ENCODE measurements around the gene BMI1.

The BMI1 gene

DNA sequence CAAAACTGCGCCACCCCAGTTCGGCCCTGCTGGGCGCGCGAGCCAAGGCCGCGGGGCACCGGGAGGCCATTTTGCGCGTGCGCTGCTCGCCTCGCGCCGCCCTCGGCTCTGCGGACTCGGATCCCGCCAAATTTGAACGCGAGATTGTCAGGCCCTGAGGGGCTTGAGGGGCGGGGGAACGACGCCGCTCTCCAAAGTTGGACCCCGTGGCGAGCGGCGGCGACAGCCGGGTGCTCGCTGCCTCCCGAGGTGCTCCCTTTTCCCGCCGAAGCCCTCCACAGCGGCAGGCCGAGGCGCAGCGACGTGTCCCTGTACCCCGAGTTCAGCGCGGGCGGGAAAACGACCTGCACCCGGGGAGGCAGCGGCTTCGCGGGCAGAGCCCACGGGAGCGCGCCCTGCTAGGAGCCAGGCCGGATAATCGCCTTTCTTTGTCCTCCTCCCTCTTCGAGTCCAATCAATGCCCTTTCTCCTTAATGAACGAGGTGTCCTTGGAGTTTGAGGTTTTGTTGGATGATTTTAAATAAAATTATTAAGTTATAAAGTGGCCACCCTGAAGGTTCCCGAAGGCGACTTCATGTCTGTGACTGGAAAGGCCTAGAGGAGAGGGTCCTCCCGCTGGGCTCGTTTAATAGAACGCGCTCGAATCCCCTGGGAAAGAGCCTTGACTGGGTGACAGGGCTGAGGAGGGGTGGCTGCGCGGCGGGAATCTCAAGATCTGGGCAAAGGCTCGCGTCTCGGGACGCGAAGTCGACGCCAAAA lies 13.7 kb downstream of the BMI1 start:
- no peak for DNase-seq (ENCODE audit: low read depth)
- H3K4me3 ChIP-seq (ENCODE audit: low read depth, low read length) = peak overlapping the region; percentile 45

DNA sequence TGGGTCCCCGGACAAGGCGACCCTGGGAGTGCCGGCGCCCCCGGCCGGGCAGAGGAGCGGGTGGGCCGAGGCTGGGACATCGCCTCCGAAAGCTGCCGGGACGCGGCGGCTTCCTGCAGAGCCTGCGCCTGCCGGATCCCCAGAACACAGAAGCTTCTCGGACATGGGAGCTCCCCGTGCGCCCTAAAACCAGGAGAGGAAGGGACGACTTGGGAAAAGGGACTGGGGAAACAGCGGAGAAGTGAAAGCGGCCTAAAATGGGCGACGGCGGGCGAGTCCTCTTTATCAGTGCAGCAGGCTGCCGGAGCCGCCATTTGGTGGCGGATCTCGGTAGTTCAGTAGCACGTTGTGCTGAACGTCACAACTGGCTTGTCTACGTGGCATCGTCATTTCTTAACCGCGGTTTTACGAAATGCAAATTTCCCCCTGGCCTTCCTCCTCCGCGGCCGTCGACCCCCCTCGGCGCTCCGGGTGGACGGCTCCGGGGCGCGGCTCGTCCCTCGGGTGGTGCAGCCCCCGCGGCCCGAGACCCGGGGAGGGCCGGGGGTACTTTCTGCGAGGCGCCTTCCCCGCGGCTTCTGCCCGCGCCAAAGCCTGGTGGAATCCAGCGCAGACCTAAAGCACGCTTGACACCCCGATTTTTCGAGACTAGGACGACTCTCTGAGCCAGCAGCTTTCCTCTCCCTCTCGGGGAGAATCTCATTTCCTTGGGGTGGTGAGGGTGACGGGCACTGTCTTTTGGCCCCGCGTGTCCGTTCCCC lies 14.5 kb downstream of the BMI1 start:
- DNase-seq (ENCODE audit: low read depth) = no peak
- peak overlapping the region; percentile 45 for H3K4me3 ChIP-seq (ENCODE audit: low read depth, low read length)

DNA sequence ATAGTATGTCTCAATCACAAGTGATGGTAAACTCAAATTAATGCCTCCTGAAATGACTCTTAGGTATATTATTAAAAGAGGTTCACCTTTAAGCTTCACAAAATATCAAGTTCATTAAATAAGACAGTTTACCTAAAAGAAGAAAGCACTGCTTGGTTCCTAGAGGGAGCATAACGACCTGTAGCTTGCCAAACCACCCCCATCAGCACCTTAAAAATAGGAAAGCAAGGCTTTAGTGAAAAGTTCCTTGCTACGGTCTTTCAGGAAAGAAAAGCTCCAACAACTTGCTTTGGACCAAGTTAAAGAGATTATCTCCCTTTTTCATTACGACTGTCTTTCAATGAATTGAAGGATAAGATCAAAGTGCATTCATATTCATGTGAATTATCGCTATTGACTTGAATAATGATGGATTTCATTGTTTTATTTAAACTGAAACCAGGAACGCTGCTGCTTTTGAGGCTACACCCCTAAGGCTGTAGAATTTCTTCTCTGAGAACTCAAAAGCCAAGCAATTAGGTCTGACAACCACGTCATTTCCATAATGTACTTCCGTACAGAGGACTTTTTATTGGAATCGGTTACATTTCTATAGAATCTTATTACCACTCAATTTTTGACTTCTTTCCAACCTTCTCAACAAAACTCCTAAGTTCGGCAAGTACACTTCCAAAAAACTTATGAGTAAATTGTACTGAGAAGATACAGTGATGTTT lies 17.4 kb downstream of the BMI1 start:
- H3K4me3 ChIP-seq (ENCODE audit: low read depth, low read length) = no peak overlapping the region
- no peak for DNase-seq (ENCODE audit: low read depth)

DNA sequence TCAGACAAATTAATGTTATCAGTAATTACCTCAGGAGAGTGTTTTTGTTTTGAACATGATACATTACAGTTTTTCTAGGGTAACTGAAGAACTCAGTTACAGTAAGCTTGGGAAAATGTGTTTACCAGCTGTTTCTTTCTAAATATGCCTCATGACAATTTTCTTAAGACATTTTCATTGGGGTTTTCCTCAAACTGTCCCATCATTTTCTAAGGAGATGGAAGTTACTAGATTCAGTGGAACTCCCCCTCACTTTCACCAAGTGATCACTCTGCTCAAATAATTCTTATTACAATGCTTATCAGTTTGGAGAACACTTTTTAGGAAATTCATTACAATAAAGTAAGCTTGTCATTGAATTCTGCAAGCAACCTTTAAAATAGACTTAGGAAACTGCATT lies 18.0 kb downstream of the BMI1 start:
- no peak overlapping the region for H3K4me3 ChIP-seq (ENCODE audit: low read depth, low read length)

DNA sequence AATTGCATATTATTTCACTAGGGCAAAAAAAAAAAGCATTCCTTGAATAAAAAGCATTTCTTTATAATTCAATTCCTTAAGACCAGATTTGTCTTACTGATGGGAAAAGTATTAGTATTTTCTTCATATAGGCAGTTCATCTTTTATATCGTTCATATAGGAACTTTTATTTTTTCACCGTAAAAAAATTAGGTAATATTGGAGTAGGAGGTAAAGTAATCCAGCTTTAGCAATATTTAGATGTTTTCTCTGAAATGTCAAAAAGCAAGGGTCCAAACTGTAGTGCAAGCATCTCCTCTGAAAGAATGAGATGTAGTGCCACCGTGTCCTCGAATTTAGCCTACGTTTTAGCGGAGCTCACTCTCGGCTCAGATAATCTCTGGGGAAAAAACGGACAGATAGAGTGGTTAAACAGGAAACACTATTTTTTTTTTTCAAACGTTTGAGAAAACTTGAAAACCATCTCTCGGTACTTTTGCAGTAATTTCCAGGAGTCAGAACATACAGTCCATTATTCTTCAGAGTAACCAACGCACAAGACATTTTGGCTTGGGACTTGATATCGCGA lies 18.9 kb downstream of the BMI1 start:
- no peak for DNase-seq (ENCODE audit: low read depth)
- H3K4me3 ChIP-seq (ENCODE audit: low read depth, low read length) = peak overlapping the region; percentile 74

More for the DNA sequence above, 18.0 kb downstream of the BMI1 start:
- no peak for DNase-seq (ENCODE audit: low read depth)

DNA sequence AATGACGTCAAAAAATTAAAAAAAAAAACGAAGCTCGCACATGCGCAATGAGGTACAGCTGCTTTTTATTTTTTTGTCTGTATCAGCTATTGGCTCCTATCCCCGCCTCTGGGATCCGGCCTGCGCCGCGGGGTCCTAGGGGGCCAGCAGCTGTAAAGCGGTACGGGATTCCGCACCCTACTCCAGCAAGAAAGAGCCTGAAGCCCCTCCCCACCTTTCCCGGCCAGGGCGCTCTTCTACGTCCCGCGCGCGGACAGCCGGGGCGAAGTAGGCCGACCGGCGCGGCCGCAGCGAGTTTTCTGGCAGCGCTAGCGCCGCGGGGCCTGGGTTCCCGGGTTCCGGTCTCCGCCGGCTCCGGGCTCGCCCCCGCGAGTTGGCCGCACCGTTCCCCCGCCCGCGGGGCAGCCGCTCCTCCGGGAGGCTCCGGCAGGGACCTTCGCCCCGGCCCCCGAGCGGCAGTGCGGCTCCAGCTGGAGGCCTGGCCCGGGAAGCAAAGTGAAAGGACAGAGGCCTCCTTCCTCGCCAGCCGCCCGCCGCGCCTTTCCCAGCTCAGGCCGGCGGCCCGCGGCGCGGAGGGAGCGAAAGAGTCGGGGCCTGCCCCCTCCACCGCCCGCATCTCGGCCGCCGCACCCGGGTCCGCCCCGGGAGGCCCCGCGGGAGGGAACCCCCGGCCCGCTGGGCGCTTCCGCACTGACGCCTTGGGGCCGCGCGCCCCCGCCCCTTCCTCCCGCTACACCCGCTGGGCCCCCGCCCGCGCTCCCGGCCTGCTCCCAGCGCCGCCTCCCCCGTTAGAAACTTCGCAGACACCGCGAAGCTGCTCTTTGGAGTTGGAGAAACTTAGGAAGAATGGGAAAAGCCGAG lies 19.7 kb downstream of the BMI1 start:
- no peak for DNase-seq (ENCODE audit: low read depth)
- peak overlapping the region; percentile 74 for H3K4me3 ChIP-seq (ENCODE audit: low read depth, low read length)

DNA sequence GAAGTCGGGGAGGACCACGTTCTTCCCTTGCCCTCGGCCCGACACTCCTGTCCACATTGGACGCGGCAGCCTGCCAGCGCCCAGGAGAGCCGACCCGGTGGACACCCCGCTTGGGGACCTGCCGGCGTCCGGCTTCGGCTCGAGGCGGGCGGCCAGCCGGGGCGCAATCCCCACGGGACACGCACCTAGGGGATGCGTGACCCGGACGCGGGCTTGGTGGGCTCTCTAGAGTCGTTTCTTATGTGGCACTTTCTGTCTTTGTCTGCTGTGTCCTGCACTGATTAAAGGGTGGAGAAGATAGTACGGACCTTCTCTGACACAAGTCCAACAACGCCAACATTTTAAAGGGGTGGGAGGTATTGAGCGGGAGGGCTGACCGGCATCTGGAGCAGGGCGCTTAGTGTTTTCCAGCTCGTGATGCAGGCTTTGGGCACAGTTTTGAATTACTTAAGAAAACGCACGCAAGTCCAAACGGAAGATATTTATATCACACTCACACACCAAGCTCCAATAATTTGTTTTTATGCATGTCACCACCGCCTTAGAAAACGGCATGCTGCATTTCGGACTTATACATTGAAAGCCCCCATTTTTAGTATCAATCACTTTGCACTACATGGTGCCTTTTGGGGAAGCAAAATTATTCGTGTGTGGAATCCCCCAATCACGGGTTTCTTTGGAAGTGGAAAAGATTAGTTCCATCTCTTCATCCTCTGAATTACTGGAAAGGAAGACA lies 20.5 kb downstream of the BMI1 start:
- H3K4me3 ChIP-seq (ENCODE audit: low read depth, low read length) = peak overlapping the region; percentile 74
- no peak for DNase-seq (ENCODE audit: low read depth)

DNA sequence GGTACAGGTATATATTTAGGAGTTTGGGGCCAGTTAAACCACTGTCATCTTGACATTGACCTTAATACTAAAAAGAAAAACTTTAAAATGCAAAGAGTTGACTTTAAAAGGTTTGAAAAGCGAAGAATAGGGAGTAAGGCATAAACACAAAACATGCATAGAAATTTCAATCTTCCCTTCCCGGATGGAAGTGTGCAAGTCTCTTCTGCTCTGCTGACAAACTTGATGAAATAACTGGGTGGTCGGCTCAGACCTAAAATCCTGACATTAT lies 21.0 kb downstream of the BMI1 start:
- H3K4me3 ChIP-seq (ENCODE audit: low read depth, low read length) = no peak overlapping the region

DNA sequence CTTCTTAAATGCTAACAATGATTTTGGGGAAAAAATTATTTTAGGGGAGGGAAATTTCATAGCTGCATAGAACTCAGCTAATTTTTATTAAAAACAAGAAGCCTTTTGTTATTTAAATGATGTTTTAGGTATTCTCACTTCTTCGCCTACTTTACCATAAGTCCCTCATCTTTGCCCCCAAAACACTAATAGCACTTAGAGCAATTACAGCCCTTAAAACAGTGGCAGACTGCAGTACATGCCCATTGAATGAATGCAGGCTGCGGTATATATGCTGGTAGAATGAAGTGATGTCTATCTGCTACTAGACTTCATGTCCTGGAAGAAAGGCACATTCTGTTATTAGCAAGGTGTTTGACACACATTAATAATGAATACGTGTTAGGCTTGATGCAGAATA lies 21.5 kb downstream of the BMI1 start:
- DNase-seq (ENCODE audit: low read depth) = no peak
- no peak overlapping the region for H3K4me3 ChIP-seq (ENCODE audit: low read depth, low read length)

More for the DNA sequence above, 21.0 kb downstream of the BMI1 start:
- no peak for DNase-seq (ENCODE audit: low read depth)

DNA sequence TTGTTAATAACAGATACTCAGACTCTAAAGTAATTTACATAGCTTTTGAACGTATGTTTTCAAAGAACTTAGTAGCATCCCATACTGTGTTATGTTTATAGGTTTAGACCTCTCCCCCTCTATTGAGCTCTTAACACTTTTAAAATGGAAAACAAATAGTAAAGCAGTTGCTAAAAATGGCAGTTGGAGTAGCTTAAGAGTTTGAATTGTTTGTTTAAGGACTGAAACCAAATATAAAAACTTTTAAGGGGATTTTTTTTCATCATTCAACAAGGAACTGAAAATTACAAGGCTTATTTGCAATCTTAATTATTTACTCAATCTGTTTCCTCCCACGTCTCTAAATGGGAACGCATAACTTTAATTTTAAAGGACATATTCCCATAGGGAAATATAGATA lies 22.8 kb downstream of the BMI1 start:
- DNase-seq (ENCODE audit: low read depth) = no peak
- no peak overlapping the region for H3K4me3 ChIP-seq (ENCODE audit: low read depth, low read length)

DNA sequence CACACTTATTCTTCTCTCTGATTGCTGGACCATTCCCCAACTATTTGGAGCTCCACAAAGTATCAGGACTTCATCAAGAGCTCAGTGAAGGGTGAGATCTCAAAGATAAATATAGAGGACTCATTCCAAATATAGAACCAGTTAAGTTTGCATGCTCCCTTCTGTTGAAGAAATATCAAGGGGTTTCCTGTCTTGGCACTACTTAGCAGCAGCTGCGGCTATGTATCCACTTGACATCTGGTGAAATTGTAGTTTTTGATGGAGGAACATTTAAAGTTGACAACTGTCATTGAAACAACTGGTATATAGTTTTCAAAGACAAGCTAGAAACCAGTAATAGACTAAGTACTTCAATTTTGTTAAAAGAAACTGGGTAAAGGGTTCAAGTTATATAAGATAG lies 23.4 kb downstream of the BMI1 start:
- H3K4me3 ChIP-seq (ENCODE audit: low read depth, low read length) = no peak overlapping the region
- DNase-seq (ENCODE audit: low read depth) = no peak

DNA sequence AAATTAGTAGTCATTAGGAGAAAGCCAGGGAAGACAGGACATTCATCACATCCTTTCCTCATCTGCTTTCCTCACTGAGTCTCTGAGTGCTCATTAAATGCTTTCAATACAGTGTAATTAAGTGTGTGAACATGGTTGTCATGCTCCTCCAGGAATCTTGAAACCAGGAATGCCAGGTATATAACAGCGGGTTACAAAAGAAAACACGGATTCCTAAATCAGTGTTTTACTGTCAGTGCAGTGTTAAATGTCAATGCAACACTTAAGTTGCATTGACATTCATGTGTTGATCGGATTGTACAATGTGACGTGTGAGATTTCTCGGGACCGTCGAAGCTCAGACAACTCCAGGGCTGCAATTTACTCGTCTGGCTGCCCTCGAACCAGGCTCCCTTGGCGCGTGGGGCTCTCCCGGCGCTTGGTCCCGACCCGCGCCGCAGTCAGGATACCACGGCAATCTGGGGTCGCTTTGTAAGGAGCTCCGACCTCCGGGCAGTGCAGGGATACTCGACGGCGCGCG lies 23.9 kb downstream of the BMI1 start:
- no peak overlapping the region for H3K4me3 ChIP-seq (ENCODE audit: low read depth, low read length)

DNA sequence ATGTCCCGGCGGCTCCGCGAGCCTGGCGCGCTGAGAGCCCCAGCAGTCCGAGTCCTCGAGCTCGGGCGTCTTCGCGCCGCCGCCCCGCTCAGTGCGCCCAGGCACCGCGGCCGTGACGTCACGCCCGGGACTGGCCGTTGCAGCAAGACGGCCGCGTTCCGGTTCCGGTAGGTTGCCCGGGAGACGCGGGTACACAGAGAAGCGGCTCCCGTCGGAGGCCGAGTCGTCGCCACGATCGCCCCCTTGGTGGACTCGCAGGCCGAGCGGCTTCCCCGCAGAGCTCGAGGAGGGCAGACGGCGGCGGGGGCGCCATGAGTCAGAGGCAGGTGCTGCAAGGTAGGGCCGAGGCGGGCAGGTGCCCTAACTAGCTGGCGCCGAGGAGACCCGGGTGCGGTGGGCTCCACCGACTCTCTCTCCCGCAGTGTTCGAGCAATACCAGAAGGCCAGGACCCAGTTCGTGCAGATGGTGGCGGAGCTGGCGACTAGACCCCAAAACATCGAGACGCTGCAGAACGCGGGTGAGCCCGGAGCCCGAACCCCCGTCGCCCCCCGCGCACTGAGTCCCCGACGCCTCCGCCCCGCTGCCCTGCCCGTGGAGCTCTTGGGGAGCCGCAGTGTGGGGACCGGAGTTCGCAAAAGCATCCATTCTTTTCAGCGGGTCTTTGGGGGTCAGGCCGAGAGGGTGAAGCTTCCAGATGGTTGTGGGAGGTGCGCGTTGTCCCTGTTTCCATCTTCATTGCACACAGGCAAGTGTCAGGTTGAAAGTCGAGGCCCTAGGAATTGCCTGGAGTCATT lies 24.6 kb downstream of the BMI1 start, which contains the start of gene SPAG6:
TSS of gene SPAG6 (plus strand) at position 196 of the 795 bp plus-strand sequence. CDS start at position 312, 116 bp downstream.
- H3K4me3 ChIP-seq (ENCODE audit: low read depth, low read length) = no peak within 1 kb of the TSS
- no peak for DNase-seq (ENCODE audit: low read depth)

More for the DNA sequence above, 23.9 kb downstream of the BMI1 start:
- no peak for DNase-seq (ENCODE audit: low read depth)

DNA sequence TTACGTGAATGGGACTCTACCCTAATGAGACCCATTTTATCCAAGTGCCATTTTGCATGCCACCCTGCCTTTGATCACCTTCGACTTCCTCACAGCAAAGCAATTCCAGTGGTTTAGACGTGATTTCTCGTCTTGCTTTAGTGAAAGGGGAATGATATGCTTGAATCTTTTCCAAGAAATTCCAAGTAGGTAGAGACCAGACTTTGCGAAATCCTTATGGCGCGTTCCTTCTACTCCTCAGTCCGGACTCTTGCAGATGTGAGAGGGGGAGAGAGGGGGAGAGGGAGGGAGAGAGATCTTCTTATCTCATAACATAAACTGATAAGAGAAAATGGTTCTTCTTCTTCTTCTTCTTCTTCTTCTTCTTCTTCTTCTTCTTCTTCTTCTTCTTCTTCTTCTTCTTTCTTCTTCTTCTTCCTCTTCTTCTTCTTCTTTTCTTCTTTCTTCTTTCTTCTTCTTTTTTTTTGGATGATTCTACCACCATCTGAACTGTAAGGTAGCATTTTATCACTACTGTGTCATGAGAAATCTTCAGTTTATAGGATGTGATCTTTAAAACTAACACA lies 25.3 kb downstream of the BMI1 start:
- DNase-seq (ENCODE audit: low read depth) = no peak
- H3K4me3 ChIP-seq (ENCODE audit: low read depth, low read length) = no peak overlapping the region

DNA sequence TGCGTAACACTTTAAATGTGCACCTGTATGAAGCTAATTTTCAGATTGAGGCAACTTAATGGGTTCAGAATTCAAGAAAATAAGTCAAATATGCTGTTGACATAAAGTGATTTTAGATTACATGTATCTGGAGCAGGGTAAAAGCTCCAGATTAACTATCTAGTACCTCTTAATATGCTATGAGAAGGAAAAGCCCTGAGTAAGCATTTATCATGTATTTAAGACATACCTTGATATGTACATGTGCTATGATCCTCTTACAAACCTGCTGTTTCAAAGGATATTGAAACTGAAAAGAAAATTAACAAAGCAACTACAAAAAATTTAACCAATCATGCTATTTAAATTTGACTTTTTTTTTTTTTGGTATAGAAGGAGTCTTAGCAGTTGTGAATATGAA lies 28.9 kb downstream of the BMI1 start:
- no peak overlapping the region for H3K4me3 ChIP-seq (ENCODE audit: low read depth, low read length)
- DNase-seq (ENCODE audit: low read depth) = no peak

DNA sequence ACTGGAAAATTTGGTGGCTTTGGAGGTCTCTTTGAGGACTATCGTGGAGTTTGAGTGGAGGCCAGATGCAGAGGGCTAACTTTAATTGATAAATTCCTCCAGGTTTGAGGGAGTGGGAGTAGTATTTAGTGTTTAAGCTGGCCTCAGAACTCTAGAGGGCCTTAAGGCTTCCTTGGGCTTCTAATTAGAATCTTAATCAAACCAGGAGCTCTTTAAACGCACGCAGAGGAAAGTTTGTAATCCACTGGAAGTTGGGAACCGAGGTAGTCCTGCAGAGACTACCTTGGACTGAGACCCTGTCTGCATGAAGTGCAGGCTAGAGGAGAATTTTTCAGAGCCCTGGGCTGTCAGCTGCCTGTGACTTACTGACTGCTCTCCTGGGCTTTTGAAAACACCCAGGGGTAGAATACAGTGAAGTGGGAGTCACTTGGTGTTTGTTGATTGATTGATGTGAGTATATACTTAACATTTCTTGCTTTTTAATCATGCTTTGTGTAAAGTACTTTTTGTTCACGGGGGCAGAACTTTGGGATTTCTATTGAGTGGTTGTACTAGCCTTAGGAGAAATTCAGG lies 30.3 kb downstream of the BMI1 start:
- no peak overlapping the region for H3K4me3 ChIP-seq (ENCODE audit: low read depth, low read length)
- no peak for DNase-seq (ENCODE audit: low read depth)

DNA sequence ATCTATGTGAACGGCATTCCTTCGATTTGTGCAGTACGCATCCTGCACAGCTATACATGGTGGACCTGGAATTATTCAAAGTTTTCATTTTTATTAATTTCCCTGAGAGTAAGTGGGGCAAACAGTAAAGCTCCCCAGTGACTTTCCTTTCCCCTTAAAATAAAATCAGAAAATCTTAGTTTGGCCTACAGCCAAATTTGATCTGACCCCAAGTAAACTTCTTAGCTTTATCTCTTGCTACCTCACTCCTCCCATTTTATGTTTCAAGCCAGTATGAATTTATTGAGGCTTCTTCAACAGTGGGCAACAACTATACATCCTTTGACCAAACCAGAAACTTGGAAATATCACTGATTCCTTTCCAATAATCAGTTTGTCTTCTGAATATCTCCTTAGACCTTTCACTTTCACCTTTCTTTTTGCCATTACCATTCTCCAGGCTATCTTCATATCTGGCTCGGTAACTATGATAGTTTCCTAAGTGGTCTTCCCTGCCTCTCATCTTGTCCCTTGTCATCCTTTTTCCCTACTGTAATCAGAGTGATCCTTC lies 35.5 kb downstream of the BMI1 start:
- no peak for DNase-seq (ENCODE audit: low read depth)
- H3K4me3 ChIP-seq (ENCODE audit: low read depth, low read length) = no peak overlapping the region

Measured in skeletal muscle cell (primary cell).